ENCODE measurements around the gene OBP2A. TPM values are rescaled to one million over a fixed set of nuclear protein-coding genes. Genes with fewer than 3 reads are reported as not detected.
"Not testable (repeated sequence)": the region's sequence is repeated elsewhere in the genome, so short reads cannot be mapped to it uniquely, and the experiment has no call there.

OBP2A gene
- polyA plus RNA-seq (ENCODE audit: low read depth in 6 of 6) = not detected

- not testable (repeated sequence) for H3K4me1 Mint-ChIP-seq; H3K9me3 Mint-ChIP-seq; ATAC-seq (ENCODE audit: low read depth in 2 of 2); DNase-seq; H3K36me3 Mint-ChIP-seq
- peak within 1 kb of the TSS in 1 of 6 donors; percentile 69 for H3K27ac Mint-ChIP-seq
- peaks cover 10 to 18% (median 15%) of the 10 kb centered on the region in 3 donors for H3K27me3 Mint-ChIP-seq
- H3K4me3 Mint-ChIP-seq = peak within 1 kb of the TSS in 1 of 8 donors; percentile 49
These were observed at the start of gene OBP2A for GRCh38 chr9:135545646-135546176. OBP2A (plus strand) TSS chr9:135546126; CDS start chr9:135546181, 55 bp downstream.

- Mint-ChIP-seq H3K9me3 (no peaks in the 10 kb centered on the region), H3K36me3 (no peaks in the 10 kb centered on the region), H3K27me3 (peaks cover 0 to 19% (median 0%) of the 10 kb centered on the region in 3 donors), H3K4me3 (peak overlapping the region in 5 of 8 donors; percentile 84 to 97 (median 93)), H3K4me1 (peaks cover 15 to 37% (median 22%) of the 10 kb centered on the region in 3 donors), H3K27ac (peak overlapping the region in 1 of 6 donors; percentile 64)
- no peak for DNase-seq
- ATAC-seq (ENCODE audit: low read depth in 2 of 2) = no peak
These were observed 47.4 kb upstream of the OBP2A start for GRCh38 chr9:135498381-135499126.

GRCh38 chr9:135499326-135500070, 46.4 kb upstream of the OBP2A start:
- peak; percentile 64 to 72 for ATAC-seq (ENCODE audit: low read depth in 2 of 2)
- peaks cover 16 to 43% (median 26%) of the 10 kb centered on the region in 3 donors for H3K4me1 Mint-ChIP-seq
- no peaks in the 10 kb centered on the region for H3K9me3 Mint-ChIP-seq

GRCh38 chr9:135500071-135500524, 45.8 kb upstream of the OBP2A start:
- Mint-ChIP-seq H3K9me3 (no peaks in the 10 kb centered on the region), H3K36me3 (peaks cover 0 to 8% of the 10 kb centered on the region in 2 donors), H3K4me1 (peaks cover 19 to 49% (median 29%) of the 10 kb centered on the region in 3 donors), H3K4me3 (peak overlapping the region; percentile 86 to 97 (median 94)), H3K27me3 (peaks cover 0 to 12% (median 0%) of the 10 kb centered on the region in 3 donors), H3K27ac (peak overlapping the region in 2 of 6 donors; percentile 87 to 88)
- DNase-seq = no peak
- ATAC-seq (ENCODE audit: low read depth in 2 of 2) = peak; percentile 9 to 13

More at GRCh38 chr9:135499326-135500070, 46.4 kb upstream of the OBP2A start:
- Mint-ChIP-seq H3K27me3 (peaks cover 0 to 18% (median 0%) of the 10 kb centered on the region in 3 donors), H3K4me3 (peak overlapping the region; percentile 83 to 97 (median 90)), H3K36me3 (peaks cover 0 to 2% of the 10 kb centered on the region in 2 donors), H3K27ac (peak overlapping the region in 3 of 6 donors; percentile 6 to 82 (median 66))
- DNase-seq = peak; percentile 83

GRCh38 chr9:135500525-135501260, 45.2 kb upstream of the OBP2A start, which contains the start of gene MRPS2:
MRPS2 (plus strand) TSS chr9:135500682; CDS start chr9:135500711, 29 bp downstream.
- ATAC-seq (ENCODE audit: low read depth in 2 of 2) (peak; percentile 91 to 94), DNase-seq (peak; percentile 86)
- Mint-ChIP-seq H3K27ac (peak within 1 kb of the TSS in 5 of 6 donors; percentile 70 to 94 (median 88)), H3K4me1 (peaks cover 19 to 51% (median 29%) of the 10 kb centered on the region in 3 donors), H3K9me3 (no peaks in the 10 kb centered on the region), H3K36me3 (peaks cover 0 to 11% of the 10 kb centered on the region in 2 donors), H3K27me3 (peaks cover 0 to 11% (median 0%) of the 10 kb centered on the region in 3 donors), H3K4me3 (peak within 1 kb of the TSS; percentile 86 to 97 (median 94))

GRCh38 chr9:135501261-135502167, 44.4 kb upstream of the OBP2A start:
- Mint-ChIP-seq H3K9me3 (no peaks in the 10 kb centered on the region), H3K27ac (peak overlapping the region in 5 of 6 donors; percentile 47 to 95 (median 80)), H3K4me3 (peak overlapping the region; percentile 83 to 97 (median 94)), H3K36me3 (peaks cover 0 to 11% of the 10 kb centered on the region in 2 donors), H3K27me3 (peaks cover 0 to 11% (median 0%) of the 10 kb centered on the region in 3 donors), H3K4me1 (peaks cover 19 to 51% (median 29%) of the 10 kb centered on the region in 3 donors)
- ATAC-seq (ENCODE audit: low read depth in 2 of 2) = no peak
- DNase-seq = no peak

- DNase-seq (no peak), ATAC-seq (ENCODE audit: low read depth in 2 of 2) (no peak)
- Mint-ChIP-seq H3K36me3 (peaks cover 0 to 11% of the 10 kb centered on the region in 2 donors), H3K4me1 (peaks cover 19 to 51% (median 29%) of the 10 kb centered on the region in 3 donors), H3K27me3 (peaks cover 0 to 15% (median 0%) of the 10 kb centered on the region in 3 donors), H3K9me3 (peaks cover 0 to 2% (median 0%) of the 10 kb centered on the region in 7 donors), H3K4me3 (peak overlapping the region; percentile 83 to 97 (median 94)), H3K27ac (peak overlapping the region in 3 of 6 donors; percentile 20 to 95 (median 67))
These were observed 43.6 kb upstream of the OBP2A start for GRCh38 chr9:135502168-135502872.

- no peak for DNase-seq
- Mint-ChIP-seq H3K27ac (no peak overlapping the region), H3K9me3 (peaks cover 0 to 4% (median under 1%) of the 10 kb centered on the region in 7 donors), H3K27me3 (peaks cover 0 to 13% (median 0%) of the 10 kb centered on the region in 3 donors), H3K36me3 (peaks cover 0 to 13% of the 10 kb centered on the region in 2 donors), H3K4me3 (peak overlapping the region in 4 of 8 donors; percentile 31 to 96 (median 74)), H3K4me1 (peaks cover 19 to 51% (median 29%) of the 10 kb centered on the region in 3 donors)
- no peak for ATAC-seq (ENCODE audit: low read depth in 2 of 2)
These were observed 43.0 kb upstream of the OBP2A start for GRCh38 chr9:135502873-135503321.

GRCh38 chr9:135503371-135504261, 42.3 kb upstream of the OBP2A start:
- ATAC-seq (ENCODE audit: low read depth in 2 of 2) (no peak), DNase-seq (no peak)
- Mint-ChIP-seq H3K4me1 (peaks cover 19 to 51% (median 29%) of the 10 kb centered on the region in 3 donors), H3K27me3 (peaks cover 0 to 6% (median 0%) of the 10 kb centered on the region in 3 donors), H3K9me3 (peaks cover 1 to 8% (median 6%) of the 10 kb centered on the region in 7 donors), H3K27ac (no peak overlapping the region), H3K36me3 (peaks cover under 1 to 20% of the 10 kb centered on the region in 2 donors), H3K4me3 (peak overlapping the region in 5 of 8 donors; percentile 31 to 96 (median 66))

All from naive B cell (primary cell).